H9 (cell line): ENCODE measurements around the gene GABARAP. TPM values are rescaled to one million over a fixed set of nuclear protein-coding genes. Genes with fewer than 3 reads are reported as not detected.

Experiments used
- DNase-seq: peaks from one replicate; pipeline ENCODE4 v3.0.0-alpha.2; 2017
- H2AFZ ChIP-seq: one replicate; pipeline ENCODE4 v1.6.1; 2013; ENCODE audit warnings: mild to moderate bottlenecking, low read length, control low read depth, moderate library complexity
- H2AK5ac ChIP-seq: 2 replicates; pipeline ENCODE4 v1.6.1; 2013; ENCODE audit warnings: low read length, control low read depth, mixed read lengths; ENCODE audit not compliant: insufficient read length
- H2BK120ac ChIP-seq: one replicate; pipeline ENCODE4 v1.6.1; 2013; ENCODE audit warnings: low read depth, mild to moderate bottlenecking, low read length, control low read depth, inconsistent platforms; ENCODE audit not compliant: poor library complexity, severe bottlenecking
- H2BK12ac ChIP-seq: 2 replicates; pipeline ENCODE4 v1.6.1; 2013; ENCODE audit warnings: low read length, control low read depth, mixed read lengths, low read depth; ENCODE audit not compliant: insufficient read length
- H2BK15ac ChIP-seq: 2 replicates; pipeline ENCODE4 v1.6.1; 2013; ENCODE audit warnings: low read depth, low read length, control low read depth
- H2BK20ac ChIP-seq: one replicate; pipeline ENCODE4 v1.6.1; 2013; ENCODE audit warnings: low read depth, mild to moderate bottlenecking, low read length, control low read depth, inconsistent platforms; ENCODE audit not compliant: poor library complexity, severe bottlenecking
- H2BK5ac ChIP-seq: 2 replicates; pipeline ENCODE4 v1.6.1; 2013; ENCODE audit warnings: low read length, control low read depth, mixed read lengths; ENCODE audit not compliant: insufficient read length
- H3K14ac ChIP-seq: 2 replicates; pipeline ENCODE4 v1.6.1; 2013; ENCODE audit warnings: low read length, control low read depth; ENCODE audit not compliant: insufficient read depth
- H3K18ac ChIP-seq: 2 replicates; pipeline ENCODE4 v1.6.1; 2013; ENCODE audit warnings: low read depth, mild to moderate bottlenecking, mixed read lengths, low read length, control low read depth; ENCODE audit not compliant: insufficient read length
- H3K23ac ChIP-seq: 2 replicates; pipeline ENCODE4 v1.6.1; 2013; ENCODE audit warnings: low read length, control low read depth, mixed read lengths, low read depth; ENCODE audit not compliant: insufficient read length
- H3K23me2 ChIP-seq: 2 replicates; pipeline ENCODE4 v1.6.1; 2013; ENCODE audit warnings: low read depth, mild to moderate bottlenecking, mixed read lengths, low read length, control low read depth; ENCODE audit not compliant: insufficient read length, poor library complexity, severe bottlenecking
- H3K27ac ChIP-seq: 2 replicates; pipeline ENCODE4 v1.5.1; 2013; ENCODE audit warnings: low read length, control low read depth, mixed read lengths, low read depth; ENCODE audit not compliant: insufficient read length
- H3K27me3 ChIP-seq: 2 replicates; pipeline ENCODE4 v1.6.1; 2013; ENCODE audit warnings: low read length, control low read depth, inconsistent platforms; ENCODE audit not compliant: insufficient read depth
- H3K4ac ChIP-seq: 2 replicates; pipeline ENCODE4 v1.6.1; 2013; ENCODE audit warnings: low read depth, mild to moderate bottlenecking, control low read depth, inconsistent platforms, low read length, moderate library complexity
- H3K4me1 ChIP-seq: 2 replicates; pipeline ENCODE4 v1.6.1; 2013; ENCODE audit warnings: low read length, control low read depth, inconsistent platforms; ENCODE audit not compliant: insufficient read depth
- H3K4me2 ChIP-seq: 2 replicates; pipeline ENCODE4 v1.6.1; 2013; ENCODE audit warnings: low read length, control low read depth, mixed read lengths; ENCODE audit not compliant: insufficient read length, insufficient read depth
- H3K56ac ChIP-seq: 2 replicates; pipeline ENCODE4 v1.6.1; 2013; ENCODE audit warnings: low read depth, mild to moderate bottlenecking, mixed read lengths, low read length, control low read depth; ENCODE audit not compliant: insufficient read length
- H3K79me1 ChIP-seq: 2 replicates; pipeline ENCODE4 v1.6.1; 2013; ENCODE audit warnings: low read depth, mild to moderate bottlenecking, moderate library complexity, low read length, control low read depth, inconsistent platforms; ENCODE audit not compliant: insufficient read depth, poor library complexity, severe bottlenecking
- H3K79me2 ChIP-seq: 2 replicates; pipeline ENCODE4 v1.6.1; 2013; ENCODE audit warnings: low read length, control low read depth, inconsistent platforms; ENCODE audit not compliant: insufficient read depth
- H3K9ac ChIP-seq: 2 replicates; pipeline ENCODE4 v1.6.1; 2013; ENCODE audit warnings: low read length, control low read depth, mixed read lengths; ENCODE audit not compliant: insufficient read length; ENCODE audit errors: extremely low read depth
- H3K9me3 ChIP-seq: one replicate; pipeline ENCODE4 v1.6.1; 2013; ENCODE audit warnings: low read depth, low read length, inconsistent platforms; ENCODE audit not compliant: control insufficient read depth
- H3T11ph ChIP-seq: one replicate; pipeline ENCODE4 v1.6.1; 2013; ENCODE audit warnings: mild to moderate bottlenecking, low read length, control low read depth, inconsistent platforms
- H4K20me1 ChIP-seq: one replicate; pipeline ENCODE4 v1.6.1; 2013; ENCODE audit not compliant: control insufficient read depth, insufficient read length, insufficient read depth
- H4K5ac ChIP-seq: 2 replicates; pipeline ENCODE4 v1.6.1; 2013; ENCODE audit warnings: low read depth, mild to moderate bottlenecking, mixed read lengths, low read length, control low read depth; ENCODE audit not compliant: insufficient read length
- H4K8ac ChIP-seq: replicated peaks from 2 replicates; pipeline ENCODE4 v1.6.1; 2013; ENCODE audit warnings: low read length, control low read depth, mixed read lengths, low read depth; ENCODE audit not compliant: insufficient read length
- H4K91ac ChIP-seq: 2 replicates; pipeline ENCODE4 v1.6.1; 2013; ENCODE audit warnings: low read depth, mild to moderate bottlenecking, moderate library complexity, mixed read lengths, low read length, control low read depth; ENCODE audit not compliant: insufficient read length
- H3K27ac Mint-ChIP-seq, 3 experiments: 2 replicates in 2 of 3; 3 replicates in 1 of 3; pipeline ENCODE4 v1.8.0; 2020 to 2021; ENCODE audit warnings: mixed read lengths in 3 of 3, mild to moderate bottlenecking in 1 of 3, moderate library complexity in 1 of 3
- H3K27me3 Mint-ChIP-seq: 2 replicates; pipeline ENCODE4 v1.8.0; 2021; ENCODE audit warnings: low read depth, mild to moderate bottlenecking, moderate library complexity, mixed read lengths
- H3K36me3 Mint-ChIP-seq, 3 experiments: 2 replicates in 2 of 3; 3 replicates in 1 of 3; pipeline ENCODE4 v1.8.0; 2020 to 2021; ENCODE audit warnings: low read depth in 3 of 3, mixed read lengths in 3 of 3; ENCODE audit not compliant: insufficient read depth in 1 of 3
- H3K4me1 Mint-ChIP-seq, 2 experiments: 2 replicates each; pipeline ENCODE4 v1.8.0; 2020; ENCODE audit warnings: mixed read lengths in 2 of 2
- H3K4me3 Mint-ChIP-seq, 2 experiments: 2 replicates in 1 of 2; 3 replicates in 1 of 2; pipeline ENCODE4 v1.8.0; 2020 to 2021; ENCODE audit warnings: mild to moderate bottlenecking in 2 of 2, mixed read lengths in 2 of 2, moderate library complexity in 1 of 2
- H3K9me3 Mint-ChIP-seq, 2 experiments: 2 replicates in 1 of 2; 3 replicates in 1 of 2; pipeline ENCODE4 v1.8.0; 2020; ENCODE audit warnings: mild to moderate bottlenecking in 2 of 2, mixed read lengths in 2 of 2, moderate library complexity in 1 of 2
- CTCF ChIP-seq: fragments of 200-600 bp; sonication (generic); conservative IDR thresholded peaks from 3 replicates; pipeline ENCODE4 v1.8.0; 2021; ENCODE audit warnings: antibody characterized with exemption, mild to moderate bottlenecking
- WGBS: extraction: QIAGEN DNeasy Blood & Tissue Kit; methylation state at CpG from one replicate; pipeline ENCODE4 v1.1.7; 2013; ENCODE audit warnings: missing lambda C conversion rate, low lambda C conversion rate, mixed read lengths; ENCODE audit not compliant: insufficient read length; ENCODE audit errors: extremely low coverage; 5-methylcytosine and 5-hydroxymethylcytosine counted together
- total RNA-seq: library from RNA; stranded (reverse); gene quantifications from 2 replicates; pipeline ENCODE4 v1.2.1, GENCODE V29; 2021

GABARAP gene
- total RNA-seq, 1 experiment from 2014 or later: 261 TPM

GRCh38 chr17:7240375-7240774 is 1.9 kb downstream of the GABARAP start:
- Histone ChIP-seq H3K4me2 (peak overlapping the region; percentile 98), H4K5ac (no peak overlapping the region), H3K14ac (no peak overlapping the region), H2BK120ac (no peak overlapping the region), H2BK20ac (no peak overlapping the region), H4K8ac (no peak overlapping the region), H3K9ac (no peak overlapping the region), H4K20me1 (no peaks in the 10 kb centered on the region), H3K23me2 (peaks cover 4% of the 10 kb centered on the region), H2BK5ac (no peak overlapping the region), H3K56ac (no peak overlapping the region), H3K79me1 (peaks cover 9% of the 10 kb centered on the region), H3K4me1 (no peaks in the 10 kb centered on the region), H3K23ac (no peak overlapping the region), H3K18ac (no peak overlapping the region), H3T11ph (no peak overlapping the region), H3K27ac (no peak overlapping the region), H2BK12ac (no peak overlapping the region), H3K79me2 (peaks cover 8% of the 10 kb centered on the region; the same call in 1 of the 2 replicates), H3K9me3 (no peaks in the 10 kb centered on the region), H3K27me3 (no peaks in the 10 kb centered on the region), H4K91ac (no peak overlapping the region), H3K4ac (no peak overlapping the region), H2BK15ac (no peak overlapping the region), H2AK5ac (no peak overlapping the region), H2AFZ (no peak overlapping the region)
- Mint-ChIP-seq H3K4me3 (peak overlapping the region; percentile 95 to 97), H3K9me3 (peaks cover 0 to 2% of the 10 kb centered on the region in 2 experiments; a peak in 2 of 5 replicates), H3K27ac (peak overlapping the region in 1 of 3 experiments; percentile 83; a peak in 4 of 7 replicates), H3K36me3 (peaks cover 33 to 59% (median 54%) of the 10 kb centered on the region in 3 experiments), H3K4me1 (peaks cover 35 to 45% of the 10 kb centered on the region in 2 experiments), H3K27me3 (no peaks in the 10 kb centered on the region; the same call in 1 of the 2 replicates)
- DNase-seq: no peak
- TF ChIP-seq CTCF: no peak
- no CpG with 5 or more reads among the region's 4 CpGs for WGBS
